Epidermal melanocyte (primary cell): Measurements from ENCODE around the gene B9D1.

Experiments used
- DNase-seq: peaks from one replicate; pipeline ENCODE4 v3.0.0; 2011; ENCODE audit warnings: low spot score; ENCODE audit not compliant: insufficient read length

B9D1 gene

GRCh38 chr17:19304209-19304608 is 58.3 kb downstream of the B9D1 start:
- no peak for DNase-seq

- no peak for DNase-seq
Observed at GRCh38 chr17:19303367-19303776, 59.2 kb downstream of the B9D1 start.

GRCh38 chr17:19302791-19303331 is 59.7 kb downstream of the B9D1 start:
- DNase-seq: no peak

- no peak for DNase-seq
Observed at GRCh38 chr17:19301973-19302372, 60.5 kb downstream of the B9D1 start.

GRCh38 chr17:19301274-19301951 is 61.1 kb downstream of the B9D1 start:
- DNase-seq: no peak

GRCh38 chr17:19299866-19300265 is 62.7 kb downstream of the B9D1 start:
- no peak for DNase-seq

GRCh38 chr17:19299214-19299747 is 63.2 kb downstream of the B9D1 start:
- no peak for DNase-seq

GRCh38 chr17:19298569-19299213 is 63.8 kb downstream of the B9D1 start:
- DNase-seq: no peak

- no peak for DNase-seq
Observed at GRCh38 chr17:19296786-19297778, 65.4 kb downstream of the B9D1 start.

GRCh38 chr17:19295473-19296135 is 66.9 kb downstream of the B9D1 start:
- DNase-seq: no peak

GRCh38 chr17:19294443-19294842 is 68.1 kb downstream of the B9D1 start:
- DNase-seq: no peak
